ENCODE data around the gene MYRF. TPM values are rescaled to one million over a fixed set of nuclear protein-coding genes. Genes with fewer than 3 reads are reported as not detected.

Gene MYRF
- total RNA-seq (10 to 100 TPM; 27.1 to 41.2 TPM), polyA plus RNA-seq (10 to 100 TPM; 11.9 to 23.3 TPM)
- long read RNA-seq, donor 1, partial matches to known transcripts, result 16 of 563 reads
- long read RNA-seq, donor 1, other reads (novel, unspliced or antisense), result 545 of 563 reads
- long read RNA-seq, donor 2, partial matches to known transcripts, result 10 of 10 reads
- long read RNA-seq, donor 2, other reads (novel, unspliced or antisense), result 0 of 10 reads
- long read RNA-seq, donor 3, partial matches to known transcripts, result 0 of 1 reads
- long read RNA-seq, donor 3, other reads (novel, unspliced or antisense), result 0 of 1 reads
- long read RNA-seq, donor 4, partial matches to known transcripts, result 159 of 337 reads
- long read RNA-seq, donor 4, other reads (novel, unspliced or antisense), result 178 of 337 reads
- long read RNA-seq, donor 5, partial matches to known transcripts, result 87 of 614 reads
- long read RNA-seq, donor 5, other reads (novel, unspliced or antisense), result 527 of 614 reads

DNA sequence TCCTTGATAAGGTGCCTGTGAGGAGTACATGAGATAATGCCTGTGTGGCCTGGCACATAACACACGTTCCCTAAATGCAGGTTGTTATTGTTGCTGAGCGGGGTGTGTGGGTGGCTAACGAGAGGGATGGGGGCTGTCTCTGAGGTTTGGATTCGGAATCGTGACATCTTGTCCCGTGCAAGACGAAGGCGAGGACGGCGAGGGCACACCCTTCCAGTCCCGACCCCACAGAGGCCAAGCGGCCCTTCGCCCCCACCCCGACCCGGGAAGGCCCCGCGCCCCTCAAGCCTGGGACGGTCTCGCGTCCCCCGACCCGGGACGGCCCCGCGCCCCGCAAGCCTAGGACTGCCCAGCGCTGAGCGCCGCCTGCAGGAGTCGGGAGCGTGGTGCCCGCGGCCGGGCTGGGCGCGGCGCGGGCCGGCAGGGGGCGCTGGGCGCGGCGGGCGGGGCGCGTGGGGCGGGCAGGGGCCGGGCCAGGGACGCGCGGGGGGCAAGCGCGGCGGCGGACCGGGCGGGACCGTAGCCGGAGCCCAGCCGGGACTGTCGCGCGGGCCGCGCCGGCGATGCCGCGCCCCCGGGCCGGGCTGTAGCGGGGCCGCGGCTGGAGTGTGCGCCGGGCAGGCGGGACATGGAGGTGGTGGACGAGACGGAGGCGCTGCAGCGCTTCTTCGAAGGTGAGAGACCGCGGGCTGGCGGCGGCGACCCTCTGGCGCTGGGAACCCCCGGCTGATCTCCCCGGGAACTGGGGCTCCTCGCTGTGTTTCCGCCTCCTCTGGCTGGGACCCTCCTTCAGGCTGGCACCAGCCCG is at the start of gene MYRF:
TSS of gene MYRF (plus strand) at position 520 of the 808 bp plus-strand sequence. CDS start at position 629, 109 bp downstream.
- WGBS, 2 donors, result 3 to 6% methylated on average over 32 to 93 of the region's 93 CpGs
- Histone ChIP-seq H3K4me1 (ENCODE audit: control insufficient read depth in 5 of 5, insufficient read depth in 5 of 5, low read length in 5 of 5) (peaks cover 0 to 22% (median 3%) of the 10 kb centered on the region in 5 donors), H3K27ac (ENCODE audit: low read depth in 1 of 2, low read length in 1 of 2) (peak within 1 kb of the TSS in 1 of 2 donors; percentile 45), H3K36me3 (ENCODE audit: control insufficient read depth in 4 of 4, insufficient read depth in 4 of 4, low read length in 4 of 4) (no peaks in the 10 kb centered on the region), H3K9ac (ENCODE audit: insufficient read depth in 1 of 2, low read length in 2 of 2) (no peak within 1 kb of the TSS), H3K9me3 (ENCODE audit: control insufficient read depth in 4 of 4, insufficient read depth in 3 of 4, low read length in 3 of 4) (no peaks in the 10 kb centered on the region), H3K27me3 (ENCODE audit: control insufficient read depth in 3 of 3, insufficient read depth in 3 of 3, low read length in 2 of 3) (peaks cover 0 to 4% (median 0%) of the 10 kb centered on the region in 3 donors), H3K4me3 (peak within 1 kb of the TSS; percentile 40)
- TF ChIP-seq, protein P1, sequence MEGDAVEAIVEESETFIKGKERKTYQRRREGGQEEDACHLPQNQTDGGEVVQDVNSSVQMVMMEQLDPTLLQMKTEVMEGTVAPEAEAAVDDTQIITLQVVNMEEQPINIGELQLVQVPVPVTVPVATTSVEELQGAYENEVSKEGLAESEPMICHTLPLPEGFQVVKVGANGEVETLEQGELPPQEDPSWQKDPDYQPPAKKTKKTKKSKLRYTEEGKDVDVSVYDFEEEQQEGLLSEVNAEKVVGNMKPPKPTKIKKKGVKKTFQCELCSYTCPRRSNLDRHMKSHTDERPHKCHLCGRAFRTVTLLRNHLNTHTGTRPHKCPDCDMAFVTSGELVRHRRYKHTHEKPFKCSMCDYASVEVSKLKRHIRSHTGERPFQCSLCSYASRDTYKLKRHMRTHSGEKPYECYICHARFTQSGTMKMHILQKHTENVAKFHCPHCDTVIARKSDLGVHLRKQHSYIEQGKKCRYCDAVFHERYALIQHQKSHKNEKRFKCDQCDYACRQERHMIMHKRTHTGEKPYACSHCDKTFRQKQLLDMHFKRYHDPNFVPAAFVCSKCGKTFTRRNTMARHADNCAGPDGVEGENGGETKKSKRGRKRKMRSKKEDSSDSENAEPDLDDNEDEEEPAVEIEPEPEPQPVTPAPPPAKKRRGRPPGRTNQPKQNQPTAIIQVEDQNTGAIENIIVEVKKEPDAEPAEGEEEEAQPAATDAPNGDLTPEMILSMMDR (IDR thresholded peaks at IDR 0.05; ENCODE audit: control extremely low read depth, extremely low read depth), result peak; percentile 36
- ATAC-seq (ENCODE audit: insufficient read depth, low FRiP score) (peak; percentile 59), DNase-seq (peak; percentile 50 to 75 (median 57))

DNA sequence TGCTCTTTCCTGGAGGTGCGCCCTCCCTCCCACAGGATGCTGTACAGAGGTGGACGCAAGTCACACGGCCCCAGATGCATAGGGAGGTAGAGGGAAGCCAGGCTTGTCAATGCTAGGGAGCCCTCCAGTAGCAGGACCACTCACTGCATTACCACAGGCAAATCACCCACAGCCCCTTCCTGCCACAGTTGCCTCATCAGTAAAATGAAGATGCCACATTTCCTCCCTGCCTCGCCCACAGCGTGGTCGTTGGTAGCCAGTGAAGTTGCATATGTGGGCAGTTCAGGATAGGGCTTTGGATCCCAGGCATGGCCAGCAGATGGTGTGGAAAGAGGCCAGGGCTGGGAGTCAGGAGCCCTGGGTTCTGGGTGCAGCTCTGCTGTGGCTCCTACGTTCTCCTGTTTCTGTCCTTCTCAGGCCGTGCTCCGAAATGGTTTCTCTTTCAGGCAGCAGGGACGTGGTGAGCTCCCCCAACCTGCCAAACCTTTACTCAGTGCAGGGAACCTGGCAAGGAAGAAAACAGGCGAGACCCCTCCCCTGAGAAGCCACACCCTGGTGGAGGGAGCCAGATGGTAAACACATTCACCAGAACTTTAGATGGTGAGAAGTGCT is 49.6 kb upstream of the MYRF start:
- WGBS, 2 donors, result 44 to 66% methylated on average over 11 of the region's 11 CpGs
- peaks cover 0 to 17% (median 9%) of the 10 kb centered on the region in 5 donors for H3K4me1 ChIP-seq (ENCODE audit: control insufficient read depth in 5 of 5, insufficient read depth in 5 of 5, low read length in 5 of 5)
- no peak overlapping the region for H3K4me3 ChIP-seq
- ATAC-seq (ENCODE audit: insufficient read depth, low FRiP score), result no peak
- H3K9me3 ChIP-seq (ENCODE audit: control insufficient read depth in 4 of 4, insufficient read depth in 3 of 4, low read length in 3 of 4), result no peaks in the 10 kb centered on the region
- H3K27ac ChIP-seq (ENCODE audit: low read depth in 1 of 2, low read length in 1 of 2), result no peak overlapping the region
- peaks cover 0 to 9% (median 2%) of the 10 kb centered on the region in 3 donors for H3K27me3 ChIP-seq (ENCODE audit: control insufficient read depth in 3 of 3, insufficient read depth in 3 of 3, low read length in 2 of 3)
- TF ChIP-seq, protein P1 (IDR thresholded peaks at IDR 0.05; ENCODE audit: control extremely low read depth, extremely low read depth), result no peak
- no peak overlapping the region for H3K9ac ChIP-seq (ENCODE audit: insufficient read depth in 1 of 2, low read length in 2 of 2)
- DNase-seq, result no peak
- no peaks in the 10 kb centered on the region for H3K36me3 ChIP-seq (ENCODE audit: control insufficient read depth in 4 of 4, insufficient read depth in 4 of 4, low read length in 4 of 4)

DNA sequence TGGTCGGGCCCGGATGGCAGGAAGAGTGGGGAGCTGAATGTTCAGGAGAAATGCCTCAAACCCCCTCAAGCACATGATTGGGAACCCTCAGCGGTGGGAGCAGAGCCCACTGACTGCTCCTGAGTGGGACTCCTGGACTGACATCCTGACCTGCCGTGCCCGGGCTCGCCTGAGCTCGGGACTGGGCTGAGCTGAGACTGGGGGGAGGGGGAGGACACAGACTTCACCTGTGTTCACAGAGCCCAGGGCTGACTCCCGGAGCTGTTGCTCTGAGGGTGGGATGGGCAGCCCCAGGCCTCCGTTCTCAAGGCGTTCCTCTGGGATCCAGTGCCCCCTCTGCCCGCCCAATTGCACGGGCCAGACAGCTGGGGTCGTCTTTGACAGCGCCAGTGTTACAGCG is 47.6 kb upstream of the MYRF start:
- H3K4me3 ChIP-seq, result no peak overlapping the region
- no peak overlapping the region for H3K9ac ChIP-seq (ENCODE audit: insufficient read depth in 1 of 2, low read length in 2 of 2)
- H3K27me3 ChIP-seq (ENCODE audit: control insufficient read depth in 3 of 3, insufficient read depth in 3 of 3, low read length in 2 of 3), result peaks cover 0 to 9% (median 2%) of the 10 kb centered on the region in 3 donors
- ATAC-seq (ENCODE audit: insufficient read depth, low FRiP score) (no peak), DNase-seq (no peak)
- no peaks in the 10 kb centered on the region for H3K9me3 ChIP-seq (ENCODE audit: control insufficient read depth in 4 of 4, insufficient read depth in 3 of 4, low read length in 3 of 4)
- TF ChIP-seq, protein P1 (IDR thresholded peaks at IDR 0.05; ENCODE audit: control extremely low read depth, extremely low read depth), result no peak
- peaks cover 0 to 3% (median 0%) of the 10 kb centered on the region in 5 donors for H3K4me1 ChIP-seq (ENCODE audit: control insufficient read depth in 5 of 5, insufficient read depth in 5 of 5, low read length in 5 of 5)
- no peak overlapping the region for H3K27ac ChIP-seq (ENCODE audit: low read depth in 1 of 2, low read length in 1 of 2)
- H3K36me3 ChIP-seq (ENCODE audit: control insufficient read depth in 4 of 4, insufficient read depth in 4 of 4, low read length in 4 of 4), result no peaks in the 10 kb centered on the region
- WGBS, 2 donors, result 75 to 87% methylated on average over 15 of the region's 15 CpGs
